ENCODE data around the gene RAB4A.

The RAB4A gene

GRCh38 chr1:229280037-229280828 is 9.3 kb downstream of the RAB4A start:
- no peak overlapping the region for H3K4me3 ChIP-seq (ENCODE audit: low read length)
- DNase-seq (ENCODE audit: low read depth): no peak
- TF ChIP-seq, protein P1, sequence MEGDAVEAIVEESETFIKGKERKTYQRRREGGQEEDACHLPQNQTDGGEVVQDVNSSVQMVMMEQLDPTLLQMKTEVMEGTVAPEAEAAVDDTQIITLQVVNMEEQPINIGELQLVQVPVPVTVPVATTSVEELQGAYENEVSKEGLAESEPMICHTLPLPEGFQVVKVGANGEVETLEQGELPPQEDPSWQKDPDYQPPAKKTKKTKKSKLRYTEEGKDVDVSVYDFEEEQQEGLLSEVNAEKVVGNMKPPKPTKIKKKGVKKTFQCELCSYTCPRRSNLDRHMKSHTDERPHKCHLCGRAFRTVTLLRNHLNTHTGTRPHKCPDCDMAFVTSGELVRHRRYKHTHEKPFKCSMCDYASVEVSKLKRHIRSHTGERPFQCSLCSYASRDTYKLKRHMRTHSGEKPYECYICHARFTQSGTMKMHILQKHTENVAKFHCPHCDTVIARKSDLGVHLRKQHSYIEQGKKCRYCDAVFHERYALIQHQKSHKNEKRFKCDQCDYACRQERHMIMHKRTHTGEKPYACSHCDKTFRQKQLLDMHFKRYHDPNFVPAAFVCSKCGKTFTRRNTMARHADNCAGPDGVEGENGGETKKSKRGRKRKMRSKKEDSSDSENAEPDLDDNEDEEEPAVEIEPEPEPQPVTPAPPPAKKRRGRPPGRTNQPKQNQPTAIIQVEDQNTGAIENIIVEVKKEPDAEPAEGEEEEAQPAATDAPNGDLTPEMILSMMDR (conservative IDR thresholded peaks at IDR 0.05; ENCODE audit: low read depth, low read length): no peak

DNA sequence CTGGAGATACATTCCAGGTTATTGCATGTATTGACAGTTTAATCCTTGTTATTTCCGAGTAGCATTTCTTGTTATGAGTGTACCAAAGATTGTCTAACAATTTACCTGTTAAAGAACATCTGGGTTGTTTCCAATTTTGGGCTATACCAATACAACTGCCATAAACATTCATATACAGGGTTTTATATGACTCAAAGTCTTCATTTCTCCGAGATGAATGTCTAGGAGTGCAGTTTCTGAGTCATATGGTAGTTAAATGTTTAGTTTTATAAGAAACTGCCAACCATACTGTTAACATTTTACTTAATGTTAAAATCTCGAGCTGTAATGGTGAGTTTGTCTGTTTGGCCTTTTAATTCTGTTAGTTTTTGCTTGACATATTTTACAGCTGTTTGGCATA is 10.0 kb downstream of the RAB4A start:
- H3K4me3 ChIP-seq (ENCODE audit: low read length): no peak overlapping the region
- TF ChIP-seq, protein P1 (conservative IDR thresholded peaks at IDR 0.05; ENCODE audit: low read depth, low read length): no peak
- no peak for DNase-seq (ENCODE audit: low read depth)

- H3K4me3 ChIP-seq (ENCODE audit: low read length): no peak overlapping the region
- TF ChIP-seq, protein P1 (conservative IDR thresholded peaks at IDR 0.05; ENCODE audit: low read depth, low read length): no peak
- DNase-seq (ENCODE audit: low read depth): no peak
Measured at GRCh38 chr1:229281339-229281926, 10.5 kb downstream of the RAB4A start.

DNA sequence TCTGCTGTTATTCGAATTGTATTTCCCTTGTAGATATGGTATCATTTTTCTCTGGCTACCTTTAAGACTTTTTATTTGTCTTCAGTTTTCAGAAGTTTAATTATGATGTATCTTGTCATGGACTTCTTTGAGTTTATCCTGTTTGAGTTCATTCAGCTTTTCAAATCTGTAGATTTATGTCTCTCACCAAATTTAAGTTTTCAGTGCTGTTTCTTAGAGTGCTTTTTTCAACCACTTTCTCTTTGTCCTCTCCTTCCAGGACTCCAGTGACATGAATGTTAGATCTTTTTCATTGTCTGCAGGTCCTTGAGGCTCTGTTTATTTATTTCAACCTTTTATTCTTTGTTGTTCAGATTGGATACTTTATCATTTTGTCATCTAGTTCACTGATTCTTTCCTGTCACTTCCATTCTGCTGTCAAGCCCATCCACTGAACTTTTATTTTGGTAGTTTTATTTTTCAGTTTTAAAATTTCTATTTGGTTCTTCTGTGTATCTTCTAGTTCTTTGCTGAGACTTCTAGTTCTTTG is 11.4 kb downstream of the RAB4A start:
- TF ChIP-seq, protein P1 (conservative IDR thresholded peaks at IDR 0.05; ENCODE audit: low read depth, low read length): no peak
- H3K4me3 ChIP-seq (ENCODE audit: low read length): no peak overlapping the region
- no peak for DNase-seq (ENCODE audit: low read depth)

DNA sequence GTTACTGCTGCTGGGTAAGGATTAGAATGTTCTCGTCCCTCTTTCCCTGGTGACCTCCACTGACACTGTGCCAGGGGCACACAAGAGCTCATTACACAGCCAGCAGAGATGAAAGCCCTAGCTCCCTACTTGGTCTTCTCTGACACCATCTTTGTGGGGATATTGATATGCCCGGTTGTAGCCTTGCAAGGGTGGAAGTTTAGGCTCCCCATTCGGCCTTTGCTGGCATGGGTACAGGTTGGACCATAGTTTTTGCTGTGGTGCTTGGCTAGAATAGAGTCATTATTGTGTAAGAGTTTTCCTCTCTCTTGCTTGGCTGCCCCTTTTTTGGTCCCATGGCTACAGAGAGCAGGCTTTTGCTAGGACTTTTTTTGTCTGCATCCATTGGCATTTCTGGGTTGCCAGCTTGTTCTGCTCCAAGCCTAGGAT is 12.3 kb downstream of the RAB4A start:
- TF ChIP-seq, protein P1 (conservative IDR thresholded peaks at IDR 0.05; ENCODE audit: low read depth, low read length): no peak
- H3K4me3 ChIP-seq (ENCODE audit: low read length): no peak overlapping the region
- DNase-seq (ENCODE audit: low read depth): no peak

DNA sequence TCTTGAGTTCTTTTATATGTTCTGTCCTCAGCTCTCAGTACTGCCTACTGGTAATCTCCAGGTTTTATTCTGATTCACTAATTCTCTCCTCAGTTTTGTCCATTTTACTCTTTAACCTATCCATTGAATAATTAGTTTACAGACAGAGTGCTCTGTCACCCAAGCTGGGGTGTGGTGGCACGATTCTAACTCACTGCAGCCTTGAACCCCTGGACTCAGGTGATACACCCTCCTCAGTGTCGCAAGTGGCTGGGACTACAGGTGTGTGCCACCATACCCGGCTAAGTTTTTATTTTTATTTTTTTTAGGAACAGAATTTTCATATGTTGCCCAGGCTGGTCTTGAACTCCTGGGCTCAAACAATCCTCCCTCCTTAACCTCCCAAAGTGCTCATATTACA is 14.0 kb downstream of the RAB4A start:
- TF ChIP-seq, protein P1 (conservative IDR thresholded peaks at IDR 0.05; ENCODE audit: low read depth, low read length): no peak
- no peak for DNase-seq (ENCODE audit: low read depth)
- H3K4me3 ChIP-seq (ENCODE audit: low read length): no peak overlapping the region
